ENCODE measurements around the gene EAF2. TPM values are rescaled to one million over a fixed set of nuclear protein-coding genes. Genes with fewer than 3 reads are reported as not detected.

EAF2 gene
- total RNA-seq, 1 experiment from 2014 or later, result 4.4 TPM

- no peak for TF ChIP-seq MAX (IDR thresholded peaks at IDR 0.05)
- TF ChIP-seq EGR1 (IDR thresholded peaks at IDR 0.05; ENCODE audit: low read depth), result no peak
Observed at GRCh38 chr3:121871430-121871829, 36.4 kb downstream of the EAF2 start (continued).

- RAD21 ChIA-PET (ENCODE audit: low non-redundant PET in 1 of 2, low total read pairs in 2 of 2, uncharacterized antibody in 2 of 2, unreplicated experiment in 2 of 2), result no interaction called here
- no peak for TF ChIP-seq ZFX (IDR thresholded peaks at IDR 0.05)
- Histone ChIP-seq H3K27ac (ENCODE audit: low read depth, low read length) (no peak overlapping the region), H3K4me2 (ENCODE audit: low read length) (no peak overlapping the region), H3K9me2 (ENCODE audit: insufficient read depth) (no peaks in the 10 kb centered on the region), H4K20me1 (ENCODE audit: insufficient read depth) (no peaks in the 10 kb centered on the region), H3K9ac (ENCODE audit: low read length) (no peak overlapping the region), H3K4me3 (replicated peaks in 1 of 2; ENCODE audit: low read depth in 1 of 2, low read length in 2 of 2) (no peak overlapping the region), H3K4me1 (ENCODE audit: control insufficient read depth in 1 of 2, insufficient read depth in 2 of 2, low read length in 2 of 2) (no peaks in the 10 kb centered on the region), H3K36me3 (ENCODE audit: control insufficient read depth in 1 of 2, insufficient read depth in 2 of 2, low read length in 2 of 2) (no peaks in the 10 kb centered on the region), H2AFZ (ENCODE audit: low read depth, low read length, poor library complexity, severe bottlenecking) (no peak overlapping the region), H3K9me3 (ENCODE audit: control insufficient read depth in 1 of 2, insufficient read depth in 1 of 2, low read depth in 1 of 2, low read length in 2 of 2) (no peaks in the 10 kb centered on the region), H3K79me2 (ENCODE audit: insufficient read depth, low read length) (no peaks in the 10 kb centered on the region), H3K27me3 (ENCODE audit: insufficient read depth, low read length) (no peaks in the 10 kb centered on the region)
- POLR2A ChIA-PET, result no interaction called here
- intact Hi-C loops (cut with micrococcal nuclease), result loop anchor here (10.0 kb wide), 1 partner anchor 376 kb away; no protein-coding TSS in a partner anchor
- no peak for ATAC-seq
- DNase-seq (ENCODE audit: low read depth, low spot score), result no peak
- BruUV-seq (replicated peaks), result no TSS peak
- CTCF ChIA-PET, result no interaction called here
Observed at GRCh38 chr3:121878411-121878810, 43.4 kb downstream of the EAF2 start.

- no peaks in the 10 kb centered on the region for H3K79me2 ChIP-seq (ENCODE audit: insufficient read depth, low read length)
- BruUV-seq (replicated peaks), result no TSS peak
- no peaks in the 10 kb centered on the region for H4K20me1 ChIP-seq (ENCODE audit: insufficient read depth)
- ChIA-PET POLR2A (no interaction called here), CTCF (interaction anchor here (0.7 to 1.7 kb wide), 4 partner anchors 9 to 375 kb away, joined by 3 to 6 read pairs (median 5); partner anchors contain the start of gene POLQ), RAD21 (ENCODE audit: low non-redundant PET in 1 of 2, low total read pairs in 2 of 2, uncharacterized antibody in 2 of 2, unreplicated experiment in 2 of 2) (interaction anchor here in 1 of 2 experiments (0.6 kb wide), 1 partner anchor 339 kb away, joined by 3 read pairs; no protein-coding TSS in a partner anchor)
- H3K27me3 ChIP-seq (ENCODE audit: insufficient read depth, low read length), result no peaks in the 10 kb centered on the region
- no peaks in the 10 kb centered on the region for H3K4me1 ChIP-seq (ENCODE audit: control insufficient read depth in 1 of 2, insufficient read depth in 2 of 2, low read length in 2 of 2)
- intact Hi-C loops (cut with micrococcal nuclease), result no loop called here
- no peak overlapping the region for H3K4me2 ChIP-seq (ENCODE audit: low read length)
- no peak overlapping the region for H2AFZ ChIP-seq (ENCODE audit: low read depth, low read length, poor library complexity, severe bottlenecking)
- H3K4me3 ChIP-seq (replicated peaks in 1 of 2; ENCODE audit: low read depth in 1 of 2, low read length in 2 of 2), result no peak overlapping the region
- peak; percentile 18 for DNase-seq (ENCODE audit: low read depth, low spot score)
- no peaks in the 10 kb centered on the region for H3K9me3 ChIP-seq (ENCODE audit: control insufficient read depth in 1 of 2, insufficient read depth in 1 of 2, low read depth in 1 of 2, low read length in 2 of 2)
- H3K27ac ChIP-seq (ENCODE audit: low read depth, low read length), result no peak overlapping the region
- H3K36me3 ChIP-seq (ENCODE audit: control insufficient read depth in 1 of 2, insufficient read depth in 2 of 2, low read length in 2 of 2), result no peaks in the 10 kb centered on the region
- peak; percentile 68 for ATAC-seq
- H3K9ac ChIP-seq (ENCODE audit: low read length), result no peak overlapping the region
- TF ChIP-seq RAD21 (IDR thresholded peaks at IDR 0.05; ENCODE audit: low read depth) (peak; percentile 46), TCF7L2 (IDR thresholded peaks at IDR 0.05; ENCODE audit: borderline replicate concordance, extremely low read depth, insufficient read depth, insufficient read length) (no peak), ELF1 (IDR thresholded peaks at IDR 0.05; ENCODE audit: borderline replicate concordance, low read depth) (no peak), CTCF (IDR thresholded peaks at IDR 0.05 in 2 of 3, conservative IDR thresholded peaks at IDR 0.05 in 1 of 3; ENCODE audit: borderline replicate concordance in 1 of 3, insufficient read depth in 1 of 3, low read depth in 2 of 3, low read length in 2 of 3) (peak; percentile 38 to 68 (median 54); a peak in 5 of 6 replicates), EZH2 (IDR thresholded peaks at IDR 0.05) (no peak), POLR2AphosphoS5 (IDR thresholded peaks at IDR 0.05; ENCODE audit: low read depth, low read length) (no peak)
- H3K9me2 ChIP-seq (ENCODE audit: insufficient read depth), result no peaks in the 10 kb centered on the region
Observed at GRCh38 chr3:121883507-121883906, 48.5 kb downstream of the EAF2 start.
